Nephron (organoid): Measurements from ENCODE around the gene JMJD8.
A peak's percentile ranks its signal among the peaks of the same experiment; 100 is the strongest.

ENCODE experiments used
- H3K27ac Mint-ChIP-seq, 3 experiments: 2 replicates each; pipeline ENCODE4 v1.8.0; 2020; ENCODE audit warnings: mixed read lengths in 3 of 3, mild to moderate bottlenecking in 2 of 3, moderate library complexity in 1 of 3
- H3K27me3 Mint-ChIP-seq: 2 replicates; pipeline ENCODE4 v1.8.0; 2021; ENCODE audit warnings: low read depth, mild to moderate bottlenecking, moderate library complexity, mixed read lengths
- H3K36me3 Mint-ChIP-seq: 2 replicates; pipeline ENCODE4 v1.8.0; 2020; ENCODE audit warnings: low read depth, mixed read lengths
- H3K4me1 Mint-ChIP-seq: 2 replicates; pipeline ENCODE4 v1.8.0; 2020; ENCODE audit warnings: mixed read lengths
- H3K4me3 Mint-ChIP-seq, 3 experiments: 2 replicates each; pipeline ENCODE4 v1.8.0; 2020; ENCODE audit warnings: mild to moderate bottlenecking in 3 of 3, mixed read lengths in 3 of 3, moderate library complexity in 2 of 3
- H3K9me3 Mint-ChIP-seq: 2 replicates; pipeline ENCODE4 v1.8.0; 2020; ENCODE audit warnings: mixed read lengths
- CTCF ChIP-seq, 3 experiments: fragments of 200-600 bp; sonication (generic); IDR thresholded peaks; one replicate each; pipeline ENCODE4 v1.5.0; 2021; ENCODE audit warnings: antibody characterized with exemption in 3 of 3; ENCODE audit not compliant: unreplicated experiment in 3 of 3

Gene JMJD8

GRCh38 chr16:684071-684794 is at the start of gene JMJD8:
Gene JMJD8 (minus strand): TSS chr16:684334. CDS start chr16:684319, 15 bp downstream.
- Mint-ChIP-seq H3K36me3 (no peaks in the 10 kb centered on the region), H3K27me3 (no peaks in the 10 kb centered on the region), H3K4me1 (peaks cover 4% of the 10 kb centered on the region), H3K27ac (no peak within 1 kb of the TSS), H3K9me3 (no peaks in the 10 kb centered on the region), H3K4me3 (peak within 1 kb of the TSS; percentile 81 to 85 (median 83))
- no peak for TF ChIP-seq CTCF (IDR thresholded peaks at IDR 0.05; ENCODE audit: unreplicated experiment in 3 of 3)

GRCh38 chr16:733382-734207 is 49.5 kb upstream of the JMJD8 start:
- Mint-ChIP-seq H3K4me1 (no peaks in the 10 kb centered on the region), H3K27ac (no peak overlapping the region), H3K27me3 (peaks cover 4% of the 10 kb centered on the region), H3K36me3 (peaks cover 20% of the 10 kb centered on the region), H3K9me3 (no peaks in the 10 kb centered on the region), H3K4me3 (no peak overlapping the region)
- peak in 1 of 3 experiments; percentile 14 for TF ChIP-seq CTCF (IDR thresholded peaks at IDR 0.05; ENCODE audit: unreplicated experiment in 3 of 3)

- Mint-ChIP-seq H3K4me1 (no peaks in the 10 kb centered on the region), H3K27me3 (peaks cover 4% of the 10 kb centered on the region), H3K9me3 (no peaks in the 10 kb centered on the region), H3K36me3 (peaks cover 20% of the 10 kb centered on the region), H3K27ac (no peak overlapping the region), H3K4me3 (no peak overlapping the region)
- no peak for TF ChIP-seq CTCF (IDR thresholded peaks at IDR 0.05; ENCODE audit: unreplicated experiment in 3 of 3)
Measured at GRCh38 chr16:732936-733335, 48.8 kb upstream of the JMJD8 start.

GRCh38 chr16:732332-732731 is 48.2 kb upstream of the JMJD8 start:
- no peak overlapping the region for H3K27ac Mint-ChIP-seq
- TF ChIP-seq CTCF (IDR thresholded peaks at IDR 0.05; ENCODE audit: unreplicated experiment in 3 of 3), result no peak
- H3K4me1 Mint-ChIP-seq, result no peaks in the 10 kb centered on the region
- H3K9me3 Mint-ChIP-seq, result no peaks in the 10 kb centered on the region
- peaks cover 4% of the 10 kb centered on the region for H3K27me3 Mint-ChIP-seq
- peaks cover 17% of the 10 kb centered on the region for H3K36me3 Mint-ChIP-seq
- no peak overlapping the region for H3K4me3 Mint-ChIP-seq

- TF ChIP-seq CTCF (IDR thresholded peaks at IDR 0.05; ENCODE audit: unreplicated experiment in 3 of 3), result no peak
- no peaks in the 10 kb centered on the region for H3K4me1 Mint-ChIP-seq
- peaks cover 15% of the 10 kb centered on the region for H3K36me3 Mint-ChIP-seq
- H3K9me3 Mint-ChIP-seq, result no peaks in the 10 kb centered on the region
- H3K4me3 Mint-ChIP-seq, result no peak overlapping the region
- no peak overlapping the region for H3K27ac Mint-ChIP-seq
- H3K27me3 Mint-ChIP-seq, result peaks cover 12% of the 10 kb centered on the region
Measured at GRCh38 chr16:730666-731509, 46.8 kb upstream of the JMJD8 start.
